ENCODE measurements around the gene CBLC. TPM values are rescaled to one million over a fixed set of nuclear protein-coding genes. Genes with fewer than 3 reads are reported as not detected.
"Not testable (repeated sequence)": the region's sequence is repeated elsewhere in the genome, so short reads cannot be mapped to it uniquely, and the experiment has no call there.

Gene CBLC
- polyA plus RNA-seq, 4 donors: 4.3 to 7.4 (median 5.7) TPM

GRCh38 chr19:44762038-44762437 lies 15.7 kb upstream of the CBLC start:
- no peak for DNase-seq (ENCODE audit: low read depth in 4 of 4, low spot score in 3 of 4)

GRCh38 chr19:44765033-44765948 lies 12.4 kb upstream of the CBLC start:
- DNase-seq (ENCODE audit: low read depth in 4 of 4, low spot score in 3 of 4): no peak

GRCh38 chr19:44765949-44766335 lies 11.7 kb upstream of the CBLC start:
- DNase-seq (ENCODE audit: low read depth in 4 of 4, low spot score in 3 of 4): no peak

DNA sequence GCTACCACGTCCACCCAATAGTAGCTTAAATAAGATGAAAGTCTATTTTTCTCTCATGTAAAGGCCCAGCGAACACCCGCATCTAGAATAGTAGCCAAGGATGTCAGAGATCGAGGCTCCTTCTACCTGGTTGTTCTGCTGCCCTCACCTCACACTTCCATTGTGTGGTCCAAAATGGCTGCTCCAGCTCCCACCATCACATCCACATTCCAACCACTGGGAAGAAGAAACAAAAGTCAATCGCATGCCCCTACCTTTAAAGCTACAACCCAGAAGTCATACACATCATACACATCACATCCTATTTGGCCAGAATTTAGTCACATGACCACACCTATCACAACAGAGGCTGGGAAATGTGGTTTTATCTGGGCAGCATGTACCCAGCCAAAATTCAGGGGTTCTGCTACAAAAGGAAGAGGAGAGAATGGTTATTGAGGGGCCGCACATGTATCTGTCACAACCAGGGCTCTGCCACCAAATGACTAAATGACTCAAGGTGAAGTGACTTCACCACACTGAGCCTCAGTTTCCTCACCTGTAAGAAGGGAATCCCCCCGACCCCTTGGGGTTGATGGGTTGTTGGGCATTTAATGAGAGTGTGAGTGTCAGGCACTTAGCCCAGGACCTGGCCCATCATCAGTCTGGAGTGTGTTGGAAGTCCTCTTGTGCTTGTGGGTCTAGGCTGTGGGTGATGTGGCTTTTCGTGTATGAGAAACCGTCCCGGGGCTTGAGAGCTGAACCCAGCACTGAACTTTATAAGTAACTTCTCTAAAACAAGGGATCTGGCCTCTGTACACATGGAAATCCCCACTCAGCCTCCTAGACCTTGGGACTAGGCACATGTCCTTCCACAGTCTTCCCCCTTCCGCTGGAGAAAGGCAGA lies 10.2 kb upstream of the CBLC start:
- DNase-seq (ENCODE audit: low read depth in 4 of 4, low spot score in 3 of 4): no peak

GRCh38 chr19:44770550-44771257 lies 7.0 kb upstream of the CBLC start:
- peak; percentile 83 to 90 (median 86) for DNase-seq (ENCODE audit: low read depth in 4 of 4, low spot score in 3 of 4)

DNA sequence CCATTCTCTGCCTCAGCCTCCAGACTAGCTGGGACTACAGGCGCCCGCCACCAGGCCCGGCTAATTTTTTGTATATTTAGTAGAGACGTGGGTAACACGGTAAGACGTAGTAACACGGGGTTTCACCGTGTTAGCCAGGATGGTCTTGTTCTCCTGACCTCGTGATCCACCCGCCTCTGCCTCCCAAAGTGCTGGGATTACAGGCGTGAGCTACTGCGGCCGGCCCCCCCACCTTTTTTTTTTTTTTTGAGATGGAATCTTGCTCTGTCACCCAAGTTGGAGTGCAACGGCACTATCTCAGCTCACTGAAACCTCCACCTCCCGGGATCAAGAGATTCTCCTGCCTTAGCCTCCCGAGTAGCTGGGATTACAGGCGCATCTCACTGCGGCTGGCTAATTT lies 5.5 kb upstream of the CBLC start:
- not testable (repeated sequence) for DNase-seq (ENCODE audit: low read depth in 4 of 4, low spot score in 3 of 4)

DNA sequence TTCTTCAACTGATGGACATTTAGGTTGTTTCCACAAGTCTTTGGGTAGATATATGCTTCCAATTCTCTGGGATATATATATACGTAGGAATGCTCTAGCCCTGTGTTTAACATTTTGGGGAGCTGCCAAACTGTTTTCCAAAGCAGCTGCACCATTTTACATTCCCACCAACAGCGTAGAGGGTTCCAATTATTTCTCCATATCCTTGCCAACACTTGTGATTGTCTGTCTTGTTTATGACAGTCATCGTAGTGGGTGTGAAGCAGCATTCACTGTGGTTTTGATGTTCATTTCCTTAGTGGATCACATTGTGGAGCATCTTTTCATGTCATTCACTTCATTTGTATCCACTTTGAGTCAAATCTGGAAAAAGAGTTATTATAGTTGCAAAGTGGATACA lies 4.7 kb upstream of the CBLC start:
- DNase-seq (ENCODE audit: low read depth in 4 of 4, low spot score in 3 of 4): no peak

GRCh38 chr19:44775676-44776240 lies 1.9 kb upstream of the CBLC start:
- DNase-seq (ENCODE audit: low read depth in 4 of 4, low spot score in 3 of 4): no peak

DNA sequence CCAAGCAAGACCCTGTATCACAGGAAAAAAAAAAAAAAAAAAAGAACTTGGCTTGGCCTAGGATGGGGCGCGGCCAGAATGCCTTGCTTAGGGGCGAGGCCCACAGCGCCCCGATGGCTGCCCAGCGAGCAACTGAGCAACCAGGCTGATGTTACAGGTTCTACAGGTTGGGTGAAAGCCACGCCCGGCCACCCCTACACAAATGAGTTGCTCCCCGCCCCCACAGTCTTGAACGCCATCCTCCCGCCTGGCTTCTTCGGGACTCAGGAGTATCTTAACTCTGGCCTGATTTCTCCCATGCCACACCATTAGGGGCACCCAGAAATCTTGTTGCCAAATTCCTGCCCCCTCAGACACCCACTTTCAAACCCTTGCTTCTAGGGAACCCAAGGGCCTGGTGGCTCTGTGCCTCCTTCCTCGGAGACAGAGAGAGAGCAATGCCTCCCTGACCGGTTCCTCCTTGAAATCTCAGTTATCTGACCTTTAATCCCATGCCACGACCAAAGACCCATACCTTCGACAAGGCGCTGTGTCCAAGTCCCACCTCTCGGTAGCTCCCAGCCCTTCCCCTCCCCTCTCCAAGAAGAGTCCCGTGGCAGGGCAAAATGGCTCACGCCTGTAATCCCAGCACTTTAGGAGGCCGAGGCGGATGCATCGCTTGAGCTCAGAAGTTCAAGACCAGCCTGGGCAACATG lies 1.1 kb upstream of the CBLC start:
- DNase-seq (ENCODE audit: low read depth in 4 of 4, low spot score in 3 of 4): no peak

DNA sequence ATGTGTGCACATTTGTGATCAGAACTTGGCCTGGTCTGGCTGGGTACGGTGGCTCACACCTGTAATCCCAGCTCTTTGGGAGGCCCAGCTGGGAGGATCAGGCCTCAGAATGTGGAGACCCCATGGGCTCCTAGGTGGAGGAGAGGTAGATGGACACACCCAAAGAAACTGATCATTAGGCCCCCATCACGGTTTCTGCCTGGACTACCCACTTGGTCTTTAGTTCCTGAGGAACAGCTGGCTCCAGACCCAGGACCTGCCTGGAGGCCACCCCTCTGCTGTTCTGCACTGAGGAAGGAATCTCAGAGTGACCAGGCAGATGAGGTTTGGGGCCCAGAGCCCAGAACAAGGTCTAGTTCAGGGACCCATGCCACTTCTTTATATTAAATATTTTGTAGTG lies 1.5 kb downstream of the CBLC start:
- no peak for DNase-seq (ENCODE audit: low read depth in 4 of 4, low spot score in 3 of 4)

DNA sequence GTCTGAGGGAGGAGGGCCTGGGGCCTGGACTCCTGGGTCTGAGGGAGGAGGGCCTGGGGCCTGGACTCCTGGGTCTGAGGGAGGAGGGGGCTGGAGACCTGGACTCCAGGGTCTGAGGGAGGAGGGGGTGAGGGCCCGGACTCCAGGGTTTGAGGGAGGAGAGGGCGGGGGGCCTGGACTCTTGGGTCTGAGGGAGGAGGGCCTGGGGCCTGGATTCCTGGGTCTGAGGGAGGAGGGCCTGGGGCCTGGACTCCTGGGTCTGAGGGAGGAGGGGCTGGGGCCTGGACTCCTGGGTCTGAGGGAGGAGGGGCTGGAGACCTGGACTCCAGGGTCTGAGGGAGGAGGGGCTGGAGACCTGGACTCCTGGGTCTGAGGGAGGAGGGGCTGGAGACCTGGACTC lies 4.0 kb downstream of the CBLC start:
- DNase-seq (ENCODE audit: low read depth in 4 of 4, low spot score in 3 of 4): not testable (repeated sequence)

- DNase-seq (ENCODE audit: low read depth in 4 of 4, low spot score in 3 of 4): no peak
These were observed 5.0 kb downstream of the CBLC start for GRCh38 chr19:44782729-44783128.

GRCh38 chr19:44783545-44783944 lies 5.9 kb downstream of the CBLC start:
- DNase-seq (ENCODE audit: low read depth in 4 of 4, low spot score in 3 of 4): no peak

DNA sequence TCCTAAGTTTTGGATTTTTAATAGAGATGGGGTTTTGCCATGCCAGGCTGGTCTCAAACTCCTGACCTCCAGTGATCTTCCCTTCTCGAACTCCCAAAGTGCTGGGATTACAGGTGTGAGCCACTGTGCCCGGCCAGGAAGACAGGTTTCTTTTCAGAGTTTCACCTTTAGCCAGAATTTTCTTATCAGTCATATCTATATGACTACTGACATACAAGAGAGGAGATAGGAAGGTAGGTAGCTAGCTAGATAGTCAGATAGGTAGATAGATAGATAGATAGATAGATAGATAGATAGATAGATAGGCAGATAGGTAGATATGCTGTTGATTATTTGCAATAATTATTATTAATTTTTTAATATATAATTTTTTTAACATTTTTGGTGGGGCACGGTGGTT lies 7.6 kb downstream of the CBLC start:
- no peak for DNase-seq (ENCODE audit: low read depth in 4 of 4, low spot score in 3 of 4)

DNA sequence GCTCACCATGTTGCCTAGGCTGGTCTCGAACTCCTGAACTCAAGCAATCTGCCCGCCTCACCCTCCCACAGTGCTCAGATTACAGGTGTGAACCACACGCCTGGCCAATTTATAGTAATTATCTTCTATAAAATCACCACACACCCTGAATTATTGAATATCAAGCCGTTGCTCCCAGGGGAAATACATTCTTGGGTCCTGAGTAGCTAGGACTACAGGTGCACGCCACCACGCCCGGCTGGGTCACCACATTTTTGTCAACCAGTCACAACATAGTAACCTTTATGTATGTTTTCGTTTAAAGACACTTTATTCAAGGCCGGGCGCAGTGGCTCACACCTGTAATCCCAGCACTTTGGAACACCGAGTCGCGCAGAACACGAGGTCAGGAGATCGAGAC lies 8.3 kb downstream of the CBLC start:
- no peak for DNase-seq (ENCODE audit: low read depth in 4 of 4, low spot score in 3 of 4)

- no peak for DNase-seq (ENCODE audit: low read depth in 4 of 4, low spot score in 3 of 4)
These were observed 11.3 kb downstream of the CBLC start for GRCh38 chr19:44788971-44789370.

DNA sequence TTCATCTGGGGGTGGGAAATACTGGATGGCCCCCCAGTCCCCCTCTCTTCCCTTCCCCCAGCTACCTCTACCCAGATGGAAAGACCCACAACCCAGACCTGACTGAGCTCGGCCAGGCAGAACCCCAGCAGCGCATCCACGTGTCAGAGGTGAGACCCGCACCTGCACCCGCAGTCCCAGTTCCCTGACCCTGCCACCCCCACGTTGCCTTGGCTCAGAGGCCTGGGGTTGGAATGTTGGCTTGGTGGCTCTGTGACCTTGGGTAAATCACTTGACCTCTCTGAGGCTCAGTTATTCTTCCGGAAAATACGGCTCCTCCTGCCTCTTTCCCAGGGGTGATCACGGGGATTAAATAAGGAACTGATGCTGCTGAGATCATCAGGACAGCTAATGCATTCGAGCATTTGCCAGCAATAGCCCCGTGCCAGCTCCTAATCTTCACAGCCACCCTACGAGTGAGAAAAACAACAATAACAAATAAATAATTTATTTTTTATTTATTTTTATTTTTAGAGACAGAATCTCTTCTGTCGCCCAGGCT lies 12.3 kb downstream of the CBLC start:
- no peak for DNase-seq (ENCODE audit: low read depth in 4 of 4, low spot score in 3 of 4)

DNA sequence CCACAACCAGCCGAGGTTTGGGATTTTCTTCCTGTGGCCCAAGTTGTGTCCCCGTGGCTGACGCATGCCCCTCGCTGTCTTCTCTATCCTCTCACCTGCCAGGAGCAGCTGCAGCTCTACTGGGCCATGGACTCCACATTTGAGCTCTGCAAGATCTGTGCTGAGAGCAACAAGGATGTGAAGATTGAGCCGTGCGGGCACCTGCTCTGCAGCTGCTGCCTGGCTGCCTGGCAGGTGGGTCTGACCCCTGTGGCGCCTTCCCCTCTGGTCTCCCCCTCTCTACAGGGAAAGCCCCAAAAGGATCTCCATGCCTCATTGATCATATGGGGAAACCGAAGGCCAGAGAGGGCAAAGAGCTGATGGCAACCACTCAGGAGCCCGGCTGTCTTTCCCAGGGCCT lies 14.6 kb downstream of the CBLC start:
- DNase-seq (ENCODE audit: low read depth in 4 of 4, low spot score in 3 of 4): no peak

DNA sequence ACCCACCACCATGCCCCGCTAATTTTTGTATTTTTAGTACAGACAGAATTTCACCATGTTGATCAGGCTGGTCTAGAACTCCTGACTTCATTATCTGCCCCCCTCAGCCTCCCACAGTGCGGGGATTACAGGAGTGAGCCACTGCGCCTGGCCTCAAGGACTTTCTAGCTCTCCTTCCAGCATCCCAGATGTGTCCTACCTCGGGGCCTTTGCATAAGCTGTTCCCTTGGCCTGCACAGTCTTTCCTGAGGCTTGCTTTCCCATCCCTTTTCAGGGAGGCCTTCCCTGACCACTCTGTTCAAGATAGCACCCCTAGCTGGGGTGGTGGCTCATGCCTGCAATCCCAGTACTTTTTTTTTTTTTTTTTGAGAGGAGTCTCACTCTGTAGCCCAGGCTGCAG lies 16.9 kb downstream of the CBLC start:
- DNase-seq (ENCODE audit: low read depth in 4 of 4, low spot score in 3 of 4): no peak

Measured in right renal pelvis (tissue), 4 donors.